Peyer's patch (tissue), 4 donors: Measurements from ENCODE around the gene DAND5. TPM values are rescaled to one million over a fixed set of nuclear protein-coding genes. Genes with fewer than 3 reads are reported as not detected.

Experiments used
- DNase-seq, 3 donors: peaks; one replicate each; pipeline ENCODE4 v3.0.0-alpha.2; 2017 to 2019
- H3K27ac ChIP-seq, 4 donors: fragments of 200-600 bp; sonication (generic); one replicate each; pipeline ENCODE4 v1.5.1; 2016 to 2019
- H3K27me3 ChIP-seq, 2 donors: fragments of 200-600 bp; sonication (generic); one replicate each; pipeline ENCODE4 v1.5.1; 2019
- H3K36me3 ChIP-seq, 3 donors: fragments of 200-600 bp; sonication (generic); one replicate each; pipeline ENCODE4 v1.5.1; 2016 to 2019
- H3K4me1 ChIP-seq, 4 donors: fragments of 200-600 bp; sonication (generic); one replicate each; pipeline ENCODE4 v1.5.1; 2016 to 2019
- H3K4me3 ChIP-seq, 4 donors: fragments of 200-600 bp; sonication (generic); 1 replicate in 3 of 4; 2 replicates in 1 of 4; pipeline ENCODE4 v1.5.1; 2016 to 2019; ENCODE audit warnings: mild to moderate bottlenecking in 1 of 4
- H3K9me3 ChIP-seq, 4 donors: fragments of 200-600 bp; sonication (generic); one replicate each; pipeline ENCODE4 v1.5.1; 2016 to 2019; ENCODE audit warnings: mild to moderate bottlenecking in 1 of 4
- POLR2A ChIP-seq, 2 donors: fragments of 450-650 bp; IDR thresholded peaks; one replicate each; pipeline ENCODE4 v1.5.1; 2017; ENCODE audit warnings: antibody characterized with exemption in 2 of 2, mild to moderate bottlenecking in 2 of 2, moderate library complexity in 2 of 2
- total RNA-seq, 4 donors: library from RNA; depleted of rRNA; stranded (reverse); fragments of >200 nt; gene quantifications; one replicate each; pipeline ENCODE4 v1.1.0, GENCODE V29; 2016
- TF ChIP-seq, protein P1 (sequence below), 6 experiments: fragments of 450-650 bp in 4 of 6; fragments of 200-600 bp in 2 of 6; sonication (generic) in 1 of 6; IDR thresholded peaks; one replicate each; pipeline ENCODE4 v1.5.1; 2017 to 2019; ENCODE audit warnings: antibody characterized with exemption in 6 of 6, mild to moderate bottlenecking in 3 of 6, moderate library complexity in 1 of 6

Gene DAND5
- total RNA-seq, 4 donors from 2014 or later = 2.1 TPM; not detected in 3

- H3K36me3 ChIP-seq = no peaks in the 10 kb centered on the region
- DNase-seq = peak in 1 of 3 donors; percentile 43
- no peak for TF ChIP-seq POLR2A (IDR thresholded peaks at IDR 0.05)
- no peaks in the 10 kb centered on the region for H3K9me3 ChIP-seq
- H3K27me3 ChIP-seq = no peaks in the 10 kb centered on the region
- no peak overlapping the region for H3K4me3 ChIP-seq
- peaks cover 8 to 29% (median 15%) of the 10 kb centered on the region in 4 donors for H3K4me1 ChIP-seq
- no peak overlapping the region for H3K27ac ChIP-seq
Measured at GRCh38 chr19:12987781-12988180, 18.4 kb downstream of the DAND5 start.

- Histone ChIP-seq H3K9me3 (no peaks in the 10 kb centered on the region), H3K27ac (no peak overlapping the region), H3K27me3 (no peaks in the 10 kb centered on the region), H3K4me3 (no peak overlapping the region), H3K36me3 (no peaks in the 10 kb centered on the region), H3K4me1 (peaks cover 0 to 11% (median 4%) of the 10 kb centered on the region in 4 donors)
- DNase-seq = no peak
- TF ChIP-seq, protein P1, sequence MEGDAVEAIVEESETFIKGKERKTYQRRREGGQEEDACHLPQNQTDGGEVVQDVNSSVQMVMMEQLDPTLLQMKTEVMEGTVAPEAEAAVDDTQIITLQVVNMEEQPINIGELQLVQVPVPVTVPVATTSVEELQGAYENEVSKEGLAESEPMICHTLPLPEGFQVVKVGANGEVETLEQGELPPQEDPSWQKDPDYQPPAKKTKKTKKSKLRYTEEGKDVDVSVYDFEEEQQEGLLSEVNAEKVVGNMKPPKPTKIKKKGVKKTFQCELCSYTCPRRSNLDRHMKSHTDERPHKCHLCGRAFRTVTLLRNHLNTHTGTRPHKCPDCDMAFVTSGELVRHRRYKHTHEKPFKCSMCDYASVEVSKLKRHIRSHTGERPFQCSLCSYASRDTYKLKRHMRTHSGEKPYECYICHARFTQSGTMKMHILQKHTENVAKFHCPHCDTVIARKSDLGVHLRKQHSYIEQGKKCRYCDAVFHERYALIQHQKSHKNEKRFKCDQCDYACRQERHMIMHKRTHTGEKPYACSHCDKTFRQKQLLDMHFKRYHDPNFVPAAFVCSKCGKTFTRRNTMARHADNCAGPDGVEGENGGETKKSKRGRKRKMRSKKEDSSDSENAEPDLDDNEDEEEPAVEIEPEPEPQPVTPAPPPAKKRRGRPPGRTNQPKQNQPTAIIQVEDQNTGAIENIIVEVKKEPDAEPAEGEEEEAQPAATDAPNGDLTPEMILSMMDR (IDR thresholded peaks at IDR 0.05) = no peak
- TF ChIP-seq POLR2A (IDR thresholded peaks at IDR 0.05) = no peak
Measured at GRCh38 chr19:12990431-12990830, 21.1 kb downstream of the DAND5 start.

DNA sequence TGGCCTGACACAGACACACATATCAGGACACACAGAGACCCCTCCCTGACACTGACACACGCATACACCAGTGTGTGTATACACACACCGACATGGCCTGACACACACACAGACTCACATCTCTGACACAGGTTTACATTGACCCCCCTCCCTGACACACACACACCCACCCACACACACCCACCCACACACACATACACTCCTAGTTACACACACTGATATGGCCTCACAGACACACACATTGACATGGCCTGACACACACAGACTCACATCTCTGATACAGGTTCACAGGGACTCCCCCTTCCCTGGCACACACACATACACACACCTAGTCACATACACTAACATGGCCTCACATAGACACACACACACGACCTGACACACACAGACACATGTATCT is 21.5 kb downstream of the DAND5 start:
- Histone ChIP-seq H3K36me3 (no peaks in the 10 kb centered on the region), H3K27me3 (no peaks in the 10 kb centered on the region), H3K4me3 (no peak overlapping the region), H3K4me1 (peaks cover 0 to 7% (median 3%) of the 10 kb centered on the region in 4 donors), H3K9me3 (no peaks in the 10 kb centered on the region), H3K27ac (no peak overlapping the region)
- TF ChIP-seq, protein P1 (IDR thresholded peaks at IDR 0.05) = no peak
- TF ChIP-seq POLR2A (IDR thresholded peaks at IDR 0.05) = no peak
- no peak for DNase-seq

DNA sequence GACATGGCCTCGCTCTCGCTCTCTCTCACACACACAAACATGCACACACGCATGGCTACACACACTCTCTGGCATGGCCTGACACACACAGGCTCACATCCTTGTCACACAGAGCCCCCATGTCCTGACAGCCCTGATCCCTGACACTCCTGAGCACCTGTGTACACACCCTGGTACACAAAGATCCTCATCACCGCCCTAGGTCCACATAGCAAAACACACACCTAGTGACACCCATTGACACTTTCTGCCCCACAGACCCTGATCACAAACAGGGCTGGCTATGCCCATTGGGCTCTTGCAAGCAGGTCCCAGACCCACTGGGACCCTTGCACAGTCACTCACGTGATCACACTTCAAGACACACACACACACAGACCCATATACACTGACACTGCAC is 21.9 kb downstream of the DAND5 start:
- no peaks in the 10 kb centered on the region for H3K36me3 ChIP-seq
- H3K27me3 ChIP-seq = no peaks in the 10 kb centered on the region
- peaks cover 0 to 4% (median 2%) of the 10 kb centered on the region in 4 donors for H3K4me1 ChIP-seq
- H3K27ac ChIP-seq = no peak overlapping the region
- TF ChIP-seq, protein P1 (IDR thresholded peaks at IDR 0.05) = no peak
- no peak for TF ChIP-seq POLR2A (IDR thresholded peaks at IDR 0.05)
- DNase-seq = peak in 1 of 3 donors; percentile 47
- H3K9me3 ChIP-seq = no peaks in the 10 kb centered on the region
- H3K4me3 ChIP-seq = no peak overlapping the region

DNA sequence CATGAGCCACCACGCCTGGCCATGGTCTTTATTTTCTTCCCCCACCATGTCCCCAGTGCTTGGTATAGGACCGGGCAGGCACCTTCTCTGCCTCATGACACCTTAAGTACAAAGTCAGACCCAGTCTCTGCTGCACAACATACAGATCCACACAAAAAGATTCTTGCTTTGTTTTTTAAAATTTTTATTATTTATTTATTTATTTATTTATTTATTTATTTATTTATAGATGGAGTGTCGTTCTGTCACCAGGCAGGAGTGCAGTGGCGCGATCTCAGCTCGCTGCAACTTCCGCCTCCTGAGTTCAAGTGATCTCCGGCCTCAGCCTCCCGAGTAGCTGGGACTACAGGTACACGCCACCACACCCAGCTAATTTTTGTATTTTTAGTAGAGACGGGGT is 23.4 kb downstream of the DAND5 start:
- Histone ChIP-seq H3K36me3 (no peaks in the 10 kb centered on the region), H3K9me3 (no peaks in the 10 kb centered on the region), H3K4me3 (no peak overlapping the region), H3K27ac (no peak overlapping the region), H3K27me3 (no peaks in the 10 kb centered on the region), H3K4me1 (peaks cover 0 to 14% (median 3%) of the 10 kb centered on the region in 4 donors)
- TF ChIP-seq, protein P1 (IDR thresholded peaks at IDR 0.05) = no peak
- TF ChIP-seq POLR2A (IDR thresholded peaks at IDR 0.05) = no peak
- no peak for DNase-seq

GRCh38 chr19:12993562-12993961 is 24.2 kb downstream of the DAND5 start:
- H3K4me1 ChIP-seq = peaks cover 0 to 14% (median 3%) of the 10 kb centered on the region in 4 donors
- H3K36me3 ChIP-seq = no peaks in the 10 kb centered on the region
- no peak overlapping the region for H3K4me3 ChIP-seq
- no peak overlapping the region for H3K27ac ChIP-seq
- no peak for TF ChIP-seq POLR2A (IDR thresholded peaks at IDR 0.05)
- TF ChIP-seq, protein P1 (IDR thresholded peaks at IDR 0.05) = no peak
- H3K9me3 ChIP-seq = no peaks in the 10 kb centered on the region
- peak in 1 of 3 donors; percentile 46 for DNase-seq
- H3K27me3 ChIP-seq = no peaks in the 10 kb centered on the region
